ENCODE data around the gene IRF2BP1.

Gene IRF2BP1

DNA sequence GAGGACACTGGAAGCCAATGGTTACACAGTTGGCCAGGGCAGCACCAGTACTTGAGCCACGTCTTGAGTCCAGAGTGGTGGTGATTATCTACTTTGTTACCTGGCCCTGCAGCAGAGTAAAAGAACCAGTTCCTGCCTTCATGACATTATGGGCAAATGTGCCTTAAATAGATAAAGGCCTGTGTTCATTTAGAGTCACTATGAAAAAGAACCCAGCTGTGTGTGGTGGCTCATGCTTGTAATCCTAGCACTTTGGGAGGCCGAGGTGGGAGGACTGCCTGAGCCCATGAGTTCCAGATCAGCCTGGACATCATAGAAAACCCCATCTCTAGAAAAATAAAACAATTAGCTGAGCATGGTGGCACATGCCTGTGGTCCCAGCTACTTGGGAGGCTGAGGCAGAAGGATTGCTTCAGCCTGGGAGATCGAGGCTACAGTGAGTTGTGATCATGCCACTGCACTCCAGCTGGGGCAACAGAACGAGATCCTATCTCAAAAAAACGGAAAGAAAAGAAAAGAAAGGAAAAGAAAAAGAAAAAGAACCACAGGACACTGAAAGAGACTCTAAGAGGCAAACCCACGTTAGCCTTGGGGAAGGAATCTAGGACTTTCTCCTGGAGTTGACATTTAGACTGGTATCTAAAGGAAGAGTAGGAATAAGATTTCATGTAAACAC, 3.4 kb upstream of the IRF2BP1 start:
- no peak for DNase-seq
- TF ChIP-seq EZH2 (optimal IDR thresholded peaks at IDR 0.05; ENCODE audit: low read depth, low read length) (no peak), EZH2phosphoT487 (IDR thresholded peaks at IDR 0.05; ENCODE audit: low read length) (no peak), CTCF (IDR thresholded peaks at IDR 0.05; ENCODE audit: low read length) (no peak)
- no peaks in the 10 kb centered on the region for H3K36me3 ChIP-seq (replicated peaks; ENCODE audit: insufficient read depth, low read length)

GRCh38 chr19:45887200-45887710, 1.3 kb upstream of the IRF2BP1 start:
- TF ChIP-seq EZH2phosphoT487 (IDR thresholded peaks at IDR 0.05; ENCODE audit: low read length) (no peak), CTCF (IDR thresholded peaks at IDR 0.05; ENCODE audit: low read length) (no peak), EZH2 (optimal IDR thresholded peaks at IDR 0.05; ENCODE audit: low read depth, low read length) (no peak)
- no peaks in the 10 kb centered on the region for H3K9me2 ChIP-seq (replicated peaks; ENCODE audit: insufficient read depth, low read length)
- H2AFZ ChIP-seq (ENCODE audit: low read length), result peak overlapping the region; percentile 78
- peak overlapping the region; percentile 50; the same call in 1 of the 2 replicates for H3K27ac ChIP-seq (ENCODE audit: low read length)
- peak overlapping the region; percentile 77 for H3K9ac ChIP-seq (ENCODE audit: low read length)
- peaks cover 11% of the 10 kb centered on the region for H3K4me1 ChIP-seq (ENCODE audit: low read length)
- DNase-seq, result no peak
- H3K36me3 ChIP-seq (replicated peaks; ENCODE audit: insufficient read depth, low read length), result no peaks in the 10 kb centered on the region
- no peaks in the 10 kb centered on the region for H3K9me3 ChIP-seq (replicated peaks; ENCODE audit: insufficient read depth, low read length)
- peaks cover 5% of the 10 kb centered on the region for H3F3A ChIP-seq (ENCODE audit: insufficient read depth, low read length)
- H4K20me1 ChIP-seq (ENCODE audit: insufficient read depth, low read length), result no peaks in the 10 kb centered on the region
- H3K4me2 ChIP-seq (ENCODE audit: low read depth, low read length), result peak overlapping the region; percentile 80
- peaks cover 17% of the 10 kb centered on the region for H3K79me2 ChIP-seq (ENCODE audit: low read length)
- H3K27me3 ChIP-seq (replicated peaks; ENCODE audit: insufficient read depth, low read length), result no peaks in the 10 kb centered on the region
- H3K4me3 ChIP-seq (ENCODE audit: low read length), result peak overlapping the region; percentile 70

More for the DNA sequence above, 3.4 kb upstream of the IRF2BP1 start:
- H2AFZ ChIP-seq (ENCODE audit: low read length), result no peak overlapping the region
- no peak overlapping the region for H3K4me3 ChIP-seq (ENCODE audit: low read length)
- no peak overlapping the region for H3K27ac ChIP-seq (ENCODE audit: low read length)
- no peak overlapping the region for H3K9ac ChIP-seq (ENCODE audit: low read length)
- no peaks in the 10 kb centered on the region for H3K9me3 ChIP-seq (replicated peaks; ENCODE audit: insufficient read depth, low read length)
- no peaks in the 10 kb centered on the region; the same call in 1 of the 2 replicates for H3F3A ChIP-seq (ENCODE audit: insufficient read depth, low read length)
- no peak overlapping the region for H3K4me2 ChIP-seq (ENCODE audit: low read depth, low read length)
- H3K27me3 ChIP-seq (replicated peaks; ENCODE audit: insufficient read depth, low read length), result no peaks in the 10 kb centered on the region
- H3K4me1 ChIP-seq (ENCODE audit: low read length), result 0 out of 2 replicates have a peak, but pooled peaks cover 3% of the 10 kb centered on the region
- H4K20me1 ChIP-seq (ENCODE audit: insufficient read depth, low read length), result no peaks in the 10 kb centered on the region
- no peaks in the 10 kb centered on the region for H3K9me2 ChIP-seq (replicated peaks; ENCODE audit: insufficient read depth, low read length)
- peaks cover 10% of the 10 kb centered on the region for H3K79me2 ChIP-seq (ENCODE audit: low read length)

DNA sequence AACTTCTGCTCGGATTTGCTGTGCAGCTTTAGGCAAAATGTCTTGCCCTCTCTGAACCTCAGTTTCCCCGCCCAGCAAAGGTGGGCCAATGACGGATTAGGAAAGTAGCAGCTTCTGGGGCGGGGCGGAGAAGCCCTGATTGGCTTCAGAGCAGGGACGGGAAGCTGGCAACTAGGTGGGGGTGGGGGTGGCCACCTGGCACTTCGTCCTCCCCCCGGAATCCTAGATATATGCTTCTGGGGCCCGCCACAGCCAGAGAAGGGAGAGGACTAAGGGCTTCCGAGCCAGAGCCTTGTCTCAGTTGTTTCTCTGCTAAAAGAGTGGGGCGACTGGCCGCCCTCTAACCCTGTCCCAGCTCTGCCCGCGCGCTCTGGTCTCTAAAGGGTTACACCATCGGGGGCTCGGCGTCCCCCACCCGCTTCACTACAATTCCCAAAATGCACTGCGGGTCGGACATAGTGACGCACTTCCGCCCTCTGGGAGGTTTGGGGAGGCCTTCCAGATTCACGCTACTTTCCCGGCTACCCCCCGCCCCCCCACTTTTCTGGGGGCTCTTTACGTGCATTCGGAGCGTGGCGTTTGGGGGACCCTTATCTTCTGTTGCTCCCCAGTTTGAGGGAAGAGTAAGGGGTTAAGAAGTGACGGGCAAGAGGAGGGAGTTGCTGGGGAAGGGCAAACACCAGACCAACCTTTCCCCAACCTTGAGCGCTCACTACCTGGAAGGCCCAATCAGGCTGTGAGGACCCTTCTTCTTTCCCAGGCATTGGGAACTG, 672 bp upstream of the IRF2BP1 start:
- peak overlapping the region; percentile 77 for H3K9ac ChIP-seq (ENCODE audit: low read length)
- H3K9me3 ChIP-seq (replicated peaks; ENCODE audit: insufficient read depth, low read length), result no peaks in the 10 kb centered on the region
- peak overlapping the region; percentile 78 for H2AFZ ChIP-seq (ENCODE audit: low read length)
- peak overlapping the region; percentile 70 for H3K4me3 ChIP-seq (ENCODE audit: low read length)
- H3K27ac ChIP-seq (ENCODE audit: low read length), result peak overlapping the region; percentile 50; the same call in 1 of the 2 replicates
- H3K79me2 ChIP-seq (ENCODE audit: low read length), result peaks cover 17% of the 10 kb centered on the region
- DNase-seq, result peak; percentile 94
- peaks cover 18% of the 10 kb centered on the region for H3K4me1 ChIP-seq (ENCODE audit: low read length)
- no peaks in the 10 kb centered on the region for H3K36me3 ChIP-seq (replicated peaks; ENCODE audit: insufficient read depth, low read length)
- H3K27me3 ChIP-seq (replicated peaks; ENCODE audit: insufficient read depth, low read length), result no peaks in the 10 kb centered on the region
- H4K20me1 ChIP-seq (ENCODE audit: insufficient read depth, low read length), result no peaks in the 10 kb centered on the region
- H3K9me2 ChIP-seq (replicated peaks; ENCODE audit: insufficient read depth, low read length), result no peaks in the 10 kb centered on the region
- H3F3A ChIP-seq (ENCODE audit: insufficient read depth, low read length), result peaks cover 5% of the 10 kb centered on the region
- TF ChIP-seq EZH2 (optimal IDR thresholded peaks at IDR 0.05; ENCODE audit: low read depth, low read length) (no peak), EZH2phosphoT487 (IDR thresholded peaks at IDR 0.05; ENCODE audit: low read length) (no peak), CTCF (IDR thresholded peaks at IDR 0.05; ENCODE audit: low read length) (no peak)
- peak overlapping the region; percentile 80 for H3K4me2 ChIP-seq (ENCODE audit: low read depth, low read length)
